Fibroblast of the aortic adventitia (primary cell): ENCODE data around the gene CIAO2B. TPM values are rescaled to one million over a fixed set of nuclear protein-coding genes. Genes with fewer than 3 reads are reported as not detected.

Source experiments
- DNase-seq: peaks from one replicate; pipeline ENCODE4 v3.0.0-alpha.2; 2010; ENCODE audit warnings: low read depth
- H3K4me3 ChIP-seq: 2 replicates; pipeline ENCODE4 v1.5.1; 2011; ENCODE audit warnings: low read depth, mild to moderate bottlenecking, control low read depth, low read length, moderate library complexity
- total RNA-seq: library from RNA; depleted of rRNA; stranded (reverse); fragments of >200 nt; gene quantifications from 2 replicates; pipeline ENCODE4 v1.2.3, GENCODE V29; 2012; ENCODE audit warnings: low replicate concordance
- TF ChIP-seq, protein P1 (sequence below): IDR thresholded peaks from 2 replicates; pipeline ENCODE4 v1.5.1; 2011; ENCODE audit warnings: mild to moderate bottlenecking, low read length, control low read depth, inconsistent platforms; ENCODE audit not compliant: insufficient read depth

The CIAO2B gene
- total RNA-seq, 1 donor = 109 TPM

DNA sequence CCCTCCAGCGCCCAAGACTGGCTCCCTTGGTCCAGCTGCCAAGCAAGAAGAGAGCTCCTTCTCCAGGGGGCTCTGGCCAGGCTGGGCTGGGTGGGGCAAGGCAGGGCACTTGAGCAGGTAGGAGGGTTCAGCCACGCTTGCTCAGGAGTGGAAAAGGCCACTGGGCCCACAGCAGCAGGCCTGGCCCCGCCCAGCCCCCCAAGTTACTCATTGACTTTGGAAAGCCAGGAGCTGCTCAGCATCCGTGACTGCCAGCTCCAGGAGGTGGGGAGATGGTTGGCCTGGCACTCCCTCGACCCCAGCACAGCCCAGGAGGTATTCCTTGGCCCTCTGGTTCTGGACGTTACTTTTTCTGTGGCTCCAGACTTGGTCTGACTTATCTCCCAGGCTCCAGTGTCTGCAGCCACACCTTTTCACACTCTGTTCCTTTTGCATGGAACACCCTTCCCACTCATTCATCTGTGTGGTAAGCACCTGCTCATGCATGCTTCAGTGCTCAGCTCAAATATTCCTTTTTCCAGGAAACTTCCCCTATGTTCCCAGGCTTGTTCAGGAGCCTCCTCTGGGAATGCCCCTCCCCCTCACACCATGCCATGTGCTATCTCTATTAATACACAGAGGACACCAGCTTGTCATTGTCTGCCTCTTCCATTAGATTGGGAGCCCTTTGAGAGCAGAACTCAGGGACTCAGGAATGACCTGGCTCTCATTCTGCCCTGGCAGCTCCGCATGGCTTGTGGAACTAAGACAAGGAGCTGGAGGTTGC lies 15.2 kb downstream of the CIAO2B start, which contains the start of gene CDH16:
Gene CDH16, minus strand, starts transcription at position 83 of the 766 bp plus-strand sequence. CDS start 820 bp downstream, outside the sequence.
- no peak within 1 kb of the TSS for H3K4me3 ChIP-seq
- DNase-seq = no peak
- TF ChIP-seq, protein P1, sequence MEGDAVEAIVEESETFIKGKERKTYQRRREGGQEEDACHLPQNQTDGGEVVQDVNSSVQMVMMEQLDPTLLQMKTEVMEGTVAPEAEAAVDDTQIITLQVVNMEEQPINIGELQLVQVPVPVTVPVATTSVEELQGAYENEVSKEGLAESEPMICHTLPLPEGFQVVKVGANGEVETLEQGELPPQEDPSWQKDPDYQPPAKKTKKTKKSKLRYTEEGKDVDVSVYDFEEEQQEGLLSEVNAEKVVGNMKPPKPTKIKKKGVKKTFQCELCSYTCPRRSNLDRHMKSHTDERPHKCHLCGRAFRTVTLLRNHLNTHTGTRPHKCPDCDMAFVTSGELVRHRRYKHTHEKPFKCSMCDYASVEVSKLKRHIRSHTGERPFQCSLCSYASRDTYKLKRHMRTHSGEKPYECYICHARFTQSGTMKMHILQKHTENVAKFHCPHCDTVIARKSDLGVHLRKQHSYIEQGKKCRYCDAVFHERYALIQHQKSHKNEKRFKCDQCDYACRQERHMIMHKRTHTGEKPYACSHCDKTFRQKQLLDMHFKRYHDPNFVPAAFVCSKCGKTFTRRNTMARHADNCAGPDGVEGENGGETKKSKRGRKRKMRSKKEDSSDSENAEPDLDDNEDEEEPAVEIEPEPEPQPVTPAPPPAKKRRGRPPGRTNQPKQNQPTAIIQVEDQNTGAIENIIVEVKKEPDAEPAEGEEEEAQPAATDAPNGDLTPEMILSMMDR = no peak

DNA sequence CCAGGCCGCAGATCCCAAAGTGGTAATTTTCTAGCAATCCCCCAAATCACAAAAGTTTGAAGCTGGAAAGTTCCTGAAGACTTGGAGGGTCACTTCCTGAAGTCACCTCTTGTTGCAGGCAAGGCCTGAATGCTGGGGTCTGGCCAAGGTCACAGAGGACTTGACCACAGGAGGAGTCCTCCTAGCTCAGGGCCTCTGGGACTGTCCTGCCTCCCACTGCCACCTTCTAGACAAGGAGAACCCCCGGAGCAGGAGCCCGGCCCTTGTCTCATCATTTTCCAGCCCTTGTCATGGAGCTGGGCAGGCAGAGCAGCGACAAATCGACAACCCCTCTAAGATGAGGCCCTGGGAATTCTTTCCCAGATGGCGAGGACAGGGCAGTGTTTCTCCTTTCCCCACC lies 15.8 kb downstream of the CIAO2B start:
- TF ChIP-seq, protein P1 = no peak
- H3K4me3 ChIP-seq = no peak overlapping the region
- DNase-seq = no peak

DNA sequence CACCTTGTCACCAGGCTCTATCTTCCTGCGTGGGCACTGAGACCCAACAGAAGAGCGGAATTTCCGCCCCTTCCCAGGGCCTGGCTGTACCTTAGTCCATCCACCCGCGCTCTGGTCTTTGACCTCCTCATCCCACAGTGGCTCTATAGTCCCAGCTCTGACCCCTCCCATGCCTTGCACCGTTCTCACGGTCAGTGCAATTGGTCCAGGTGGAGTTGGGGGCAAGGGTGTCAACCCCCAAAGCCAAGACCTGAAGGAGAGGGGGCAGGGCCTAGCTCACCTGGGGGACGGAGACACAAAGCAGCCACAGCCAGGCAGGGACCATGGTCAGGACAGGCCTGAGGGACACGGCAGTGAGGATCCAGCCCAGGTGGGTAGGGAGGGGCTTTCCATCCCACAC lies 16.5 kb downstream of the CIAO2B start:
- no peak for DNase-seq
- TF ChIP-seq, protein P1 = no peak
- H3K4me3 ChIP-seq = no peak overlapping the region

DNA sequence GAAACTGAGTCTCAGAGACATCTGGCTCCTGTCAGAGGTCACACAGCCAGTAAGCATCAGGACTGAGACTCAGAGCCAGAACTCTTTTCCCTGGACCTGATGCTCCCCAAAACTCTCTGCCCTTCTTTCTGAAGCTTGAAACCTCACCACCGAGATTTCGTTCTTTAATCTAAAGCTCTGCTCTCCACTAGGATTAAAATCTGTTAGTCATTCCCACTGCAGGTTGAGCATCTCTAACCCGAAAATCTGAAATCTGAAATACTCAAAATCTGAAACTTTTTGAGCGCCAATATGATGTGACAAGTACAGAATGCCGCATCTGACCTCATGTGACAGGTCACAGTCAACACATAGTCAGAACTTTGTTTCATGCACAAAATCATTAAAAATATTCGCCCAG lies 17.7 kb downstream of the CIAO2B start:
- TF ChIP-seq, protein P1 = no peak
- H3K4me3 ChIP-seq = no peak overlapping the region
- no peak for DNase-seq

DNA sequence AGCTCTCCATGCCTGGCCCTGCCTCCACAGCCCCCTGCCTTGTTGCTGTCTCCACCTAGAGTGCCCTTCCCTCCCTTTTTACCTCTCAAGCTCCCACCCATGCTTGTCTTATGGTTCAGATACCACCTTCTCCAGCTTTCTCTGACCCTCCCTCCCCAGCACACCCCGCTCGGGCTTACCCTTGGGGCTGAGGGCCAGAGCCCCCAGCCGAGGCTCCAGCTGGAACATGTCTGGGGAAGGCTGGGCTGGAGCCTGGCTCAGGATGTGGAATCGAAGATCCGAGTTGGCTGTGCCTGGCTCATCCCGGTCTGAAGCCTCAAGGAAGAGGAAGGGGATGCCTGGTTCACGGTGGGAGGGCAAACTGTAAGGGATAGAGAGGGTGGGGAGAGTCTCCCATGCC lies 19.2 kb downstream of the CIAO2B start:
- H3K4me3 ChIP-seq = no peak overlapping the region
- no peak for DNase-seq
- TF ChIP-seq, protein P1 = no peak

DNA sequence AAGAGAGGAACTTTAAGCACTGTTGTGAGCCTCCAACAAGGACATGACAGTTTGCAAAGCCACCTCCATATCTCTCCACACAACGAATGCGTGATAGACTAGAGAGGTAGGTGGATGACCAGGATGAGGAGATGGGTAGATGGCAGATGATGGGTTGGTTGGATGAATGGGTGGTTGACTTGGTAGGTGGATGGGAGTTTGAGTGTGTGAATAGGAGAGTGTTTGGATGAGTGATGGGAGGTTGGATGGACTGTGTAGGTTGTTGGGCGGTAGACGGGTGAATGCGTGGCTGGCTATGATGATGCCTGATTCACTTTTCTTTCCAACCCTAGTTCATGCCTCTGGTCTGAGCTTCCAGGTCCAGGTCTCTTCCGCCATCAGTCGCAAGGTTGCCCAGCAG lies 19.7 kb downstream of the CIAO2B start:
- no peak overlapping the region for H3K4me3 ChIP-seq
- no peak for DNase-seq
- TF ChIP-seq, protein P1 = no peak
